CD14-positive monocyte (primary cell): ENCODE data around the gene NKAIN2. TPM values are rescaled to one million over a fixed set of nuclear protein-coding genes. Genes with fewer than 3 reads are reported as not detected.

ENCODE experiments used
- DNase-seq, 3 donors: peaks; one replicate each; pipeline ENCODE4 v3.0.0-alpha.2; 2011 to 2022
- H2AFZ ChIP-seq: 2 replicates; pipeline ENCODE4 v1.6.0; 2012; ENCODE audit warnings: mild to moderate bottlenecking, low read depth, low read length, inconsistent platforms; ENCODE audit not compliant: insufficient read depth, poor library complexity, severe bottlenecking
- H3K27ac ChIP-seq, 2 donors: 1 replicate in 1 of 2; 2 replicates in 1 of 2; pipeline ENCODE4 v1.5.1; 2012 to 2013; ENCODE audit warnings: low read length in 2 of 2, control low read depth in 1 of 2, inconsistent platforms in 1 of 2, low read depth in 1 of 2, mild to moderate bottlenecking in 1 of 2
- H3K27me3 ChIP-seq, 2 donors: one replicate each; pipeline versions ENCODE4 v1.6.0 to v1.6.1; 2011 to 2013; ENCODE audit warnings: low read length in 2 of 2; ENCODE audit not compliant: control insufficient read depth in 2 of 2, insufficient read depth in 2 of 2
- H3K36me3 ChIP-seq, 2 donors: replicated peaks in 1 of 2; 1 replicate in 1 of 2; 2 replicates in 1 of 2; pipeline versions ENCODE4 v1.5.1 to v1.6.1; 2012 to 2013; ENCODE audit warnings: low read length in 2 of 2, control low read depth in 1 of 2, inconsistent platforms in 1 of 2, mild to moderate bottlenecking in 1 of 2; ENCODE audit not compliant: insufficient read depth in 2 of 2, control insufficient read depth in 1 of 2
- H3K4me1 ChIP-seq, 2 donors: 1 replicate in 1 of 2; 2 replicates in 1 of 2; pipeline versions ENCODE4 v1.5.1 to v1.6.1; 2012 to 2013; ENCODE audit warnings: low read length in 2 of 2, control low read depth in 1 of 2, inconsistent platforms in 1 of 2, mild to moderate bottlenecking in 1 of 2, moderate library complexity in 1 of 2; ENCODE audit not compliant: insufficient read depth in 2 of 2, control insufficient read depth in 1 of 2
- H3K4me2 ChIP-seq: replicated peaks from 2 replicates; pipeline ENCODE3; 2012; ENCODE audit warnings: low read length, moderate library complexity, mild to moderate bottlenecking; ENCODE audit not compliant: poor library complexity, severe bottlenecking; ENCODE audit errors: extremely low read depth
- H3K4me3 ChIP-seq, 3 experiments: fragments of 200-600 bp in 1 of 3; sonication (generic) in 1 of 3; replicated peaks in 1 of 3; 1 replicate in 2 of 3; 2 replicates in 1 of 3; pipeline ENCODE4 v1.5.1; 2011 to 2013; ENCODE audit warnings: low read length in 3 of 3, mild to moderate bottlenecking in 3 of 3, control low read depth in 2 of 3, low read depth in 2 of 3, inconsistent platforms in 1 of 3, moderate library complexity in 1 of 3
- H3K79me2 ChIP-seq: 2 replicates; pipeline ENCODE4 v1.6.0; 2012; ENCODE audit warnings: mild to moderate bottlenecking, control low read depth, inconsistent platforms, low read length, moderate library complexity; ENCODE audit not compliant: insufficient read depth
- H3K9ac ChIP-seq: 2 replicates; pipeline ENCODE4 v1.6.0; 2017; ENCODE audit warnings: low read length, mild to moderate bottlenecking; ENCODE audit not compliant: insufficient read depth, poor library complexity, severe bottlenecking
- H3K9me3 ChIP-seq, 2 donors: replicated peaks in 1 of 2; 1 replicate in 1 of 2; 2 replicates in 1 of 2; pipeline versions ENCODE4 v1.5.1 to v1.6.1; 2012 to 2013; ENCODE audit warnings: low read length in 2 of 2, control low read depth in 1 of 2; ENCODE audit not compliant: control insufficient read depth in 1 of 2, insufficient read depth in 1 of 2
- H4K20me1 ChIP-seq: 2 replicates; pipeline ENCODE4 v1.6.0; 2012; ENCODE audit warnings: mild to moderate bottlenecking, low read length, control low read depth, moderate library complexity; ENCODE audit not compliant: insufficient read depth
- H3K27ac Mint-ChIP-seq, 7 donors: one replicate each; pipeline ENCODE4 v1.8.0; 2020; ENCODE audit warnings: mild to moderate bottlenecking in 7 of 7, mixed read lengths in 7 of 7, moderate library complexity in 6 of 7, inconsistent platforms in 2 of 7
- H3K27me3 Mint-ChIP-seq, 3 donors: one replicate each; pipeline ENCODE4 v1.8.0; 2021 to 2022; ENCODE audit warnings: low read depth in 3 of 3, mild to moderate bottlenecking in 3 of 3, mixed read lengths in 3 of 3, moderate library complexity in 3 of 3, inconsistent platforms in 1 of 3
- H3K36me3 Mint-ChIP-seq, 2 donors: one replicate each; pipeline ENCODE4 v1.8.0; 2020; ENCODE audit warnings: mixed read lengths in 2 of 2, inconsistent platforms in 1 of 2, mild to moderate bottlenecking in 1 of 2
- H3K4me1 Mint-ChIP-seq: one replicate; pipeline ENCODE4 v1.8.0; 2020; ENCODE audit warnings: mild to moderate bottlenecking, mixed read lengths
- H3K4me3 Mint-ChIP-seq, 2 donors: one replicate each; pipeline ENCODE4 v1.8.0; 2020; ENCODE audit warnings: mild to moderate bottlenecking in 2 of 2, mixed read lengths in 2 of 2, moderate library complexity in 1 of 2
- H3K9me3 Mint-ChIP-seq, 7 donors: one replicate each; pipeline ENCODE4 v1.8.0; 2020 to 2022; ENCODE audit warnings: mixed read lengths in 7 of 7, mild to moderate bottlenecking in 6 of 7, moderate library complexity in 6 of 7, inconsistent platforms in 2 of 7
- CTCF ChIP-seq: fragments of 200-600 bp; IDR thresholded peaks from one replicate; pipeline ENCODE4 v1.8.0; 2022; ENCODE audit warnings: antibody characterized with exemption, mild to moderate bottlenecking
- WGBS: methylation state at CpG from one replicate; pipeline ENCODE4 v1.1.5; 2013; ENCODE audit warnings: missing lambda C conversion rate; ENCODE audit not compliant: insufficient coverage; 5-methylcytosine and 5-hydroxymethylcytosine counted together
- intact Hi-C, 2 donors: fragments of 100-400 bp; cut with micrococcal nuclease; formaldehyde crosslinking; loops; one replicate each; pipeline versions ENCODE4 v1.15.0 to v1.15.1; 2023
- polyA plus RNA-seq, 3 donors: library from polyadenylated mRNA; depleted of rRNA in 1 of 3; unstranded in 2 of 3; stranded (reverse) in 1 of 3; fragments of 300-500 nt in 2 of 3; fragments of >200 nt in 1 of 3; fragmentation: Illumina TruSeq in 2 of 3; gene quantifications; 1 replicate in 2 of 3; 2 replicates in 1 of 3; pipeline ENCODE4 v1.2.3, GENCODE V29; 2012 to 2021

The NKAIN2 gene
- polyA plus RNA-seq, 3 donors: not detected

GRCh38 chr6:123940551-123940950 is 136.9 kb downstream of the NKAIN2 start:
- Mint-ChIP-seq H3K4me1 (no peaks in the 10 kb centered on the region), H3K36me3 (no peaks in the 10 kb centered on the region), H3K4me3 (no peak overlapping the region), H3K27me3 (no peaks in the 10 kb centered on the region), H3K9me3 (no peaks in the 10 kb centered on the region), H3K27ac (no peak overlapping the region)
- H3K27me3 ChIP-seq: no peaks in the 10 kb centered on the region
- H3K4me1 ChIP-seq: no peaks in the 10 kb centered on the region
- H3K4me3 ChIP-seq: no peak overlapping the region
- H3K9ac ChIP-seq: no peak overlapping the region
- DNase-seq: no peak
- WGBS: no CpG with 5 or more reads among the region's 3 CpGs
- H2AFZ ChIP-seq: no peak overlapping the region
- intact Hi-C loops: no loop called here
- no peak for TF ChIP-seq CTCF
- no peak overlapping the region for H3K27ac ChIP-seq
- H3K79me2 ChIP-seq: no peaks in the 10 kb centered on the region
- H3K4me2 ChIP-seq: no peak overlapping the region
- H3K9me3 ChIP-seq: no peaks in the 10 kb centered on the region
- no peaks in the 10 kb centered on the region for H4K20me1 ChIP-seq
- no peaks in the 10 kb centered on the region for H3K36me3 ChIP-seq

GRCh38 chr6:123941855-123942254 is 138.2 kb downstream of the NKAIN2 start:
- no peaks in the 10 kb centered on the region for H3K36me3 Mint-ChIP-seq
- no peak overlapping the region for H3K27ac ChIP-seq
- no peaks in the 10 kb centered on the region for H3K4me1 Mint-ChIP-seq
- no CpG with 5 or more reads among the region's 1 CpG for WGBS
- H3K9me3 Mint-ChIP-seq: no peaks in the 10 kb centered on the region
- H3K79me2 ChIP-seq: no peaks in the 10 kb centered on the region
- no peaks in the 10 kb centered on the region for H3K4me1 ChIP-seq
- H3K36me3 ChIP-seq: no peaks in the 10 kb centered on the region
- no peak overlapping the region for H3K4me2 ChIP-seq
- H3K9me3 ChIP-seq: no peaks in the 10 kb centered on the region
- H3K27me3 ChIP-seq: no peaks in the 10 kb centered on the region
- no peak overlapping the region for H3K4me3 Mint-ChIP-seq
- no peak overlapping the region for H3K27ac Mint-ChIP-seq
- no peak for TF ChIP-seq CTCF
- H3K9ac ChIP-seq: no peak overlapping the region
- no peak overlapping the region for H2AFZ ChIP-seq
- H4K20me1 ChIP-seq: no peaks in the 10 kb centered on the region
- no peaks in the 10 kb centered on the region for H3K27me3 Mint-ChIP-seq
- intact Hi-C loops: no loop called here
- H3K4me3 ChIP-seq: no peak overlapping the region
- no peak for DNase-seq
